Ecto neural progenitor cell (in vitro differentiated cells): ENCODE results near the gene THTPA.

Experiments used
- DNase-seq: peaks from one replicate; pipeline ENCODE4 v3.0.0-alpha.2; 2018; ENCODE audit warnings: low spot score

THTPA gene, protein sequence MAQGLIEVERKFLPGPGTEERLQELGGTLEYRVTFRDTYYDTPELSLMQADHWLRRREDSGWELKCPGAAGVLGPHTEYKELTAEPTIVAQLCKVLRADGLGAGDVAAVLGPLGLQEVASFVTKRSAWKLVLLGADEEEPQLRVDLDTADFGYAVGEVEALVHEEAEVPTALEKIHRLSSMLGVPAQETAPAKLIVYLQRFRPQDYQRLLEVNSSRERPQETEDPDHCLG

DNA sequence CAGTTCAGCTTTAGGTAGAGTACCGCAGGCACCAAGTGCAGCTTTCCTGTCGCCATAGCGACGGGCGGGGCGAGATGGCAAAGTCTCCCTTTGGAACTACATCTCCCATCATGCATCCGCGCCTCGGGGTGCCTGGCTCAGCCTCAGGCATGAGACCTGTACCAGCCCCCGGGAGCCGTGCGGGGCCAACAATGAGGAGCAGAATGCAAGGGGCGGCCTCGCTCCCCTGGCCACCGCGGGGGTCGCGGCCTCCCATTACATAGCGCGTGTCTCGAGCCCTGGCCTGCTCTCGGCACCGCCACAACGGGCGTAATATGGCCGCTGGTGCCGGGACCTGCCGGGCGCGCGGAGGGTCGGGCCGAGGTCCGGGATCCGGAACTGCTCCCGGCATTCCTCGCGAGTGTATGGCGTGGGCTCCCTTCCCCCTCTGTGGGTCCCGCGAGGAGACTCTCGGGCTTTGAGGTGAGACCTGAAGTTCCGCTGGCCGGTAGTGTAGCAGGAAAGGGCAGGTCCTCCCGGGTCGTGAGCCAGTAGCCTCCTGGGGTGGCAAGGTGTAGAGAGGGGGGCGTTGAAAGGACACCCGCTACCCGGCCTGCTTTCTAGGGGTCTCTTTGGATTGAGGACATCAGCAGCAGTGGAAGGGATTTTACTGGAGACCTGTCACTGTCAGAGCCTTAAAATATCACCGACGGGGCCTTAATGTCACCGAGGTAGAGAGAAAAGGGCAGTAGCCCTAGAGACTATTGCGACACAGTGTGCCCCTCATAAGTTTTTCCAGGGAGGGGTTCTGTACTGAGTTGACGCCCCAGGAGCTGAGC lies at the start of gene THTPA:
THTPA (plus strand) TSS at position 390 of the 818 bp plus-strand sequence. CDS start 487 bp downstream, outside the sequence.
- DNase-seq = peak; percentile 96

DNA sequence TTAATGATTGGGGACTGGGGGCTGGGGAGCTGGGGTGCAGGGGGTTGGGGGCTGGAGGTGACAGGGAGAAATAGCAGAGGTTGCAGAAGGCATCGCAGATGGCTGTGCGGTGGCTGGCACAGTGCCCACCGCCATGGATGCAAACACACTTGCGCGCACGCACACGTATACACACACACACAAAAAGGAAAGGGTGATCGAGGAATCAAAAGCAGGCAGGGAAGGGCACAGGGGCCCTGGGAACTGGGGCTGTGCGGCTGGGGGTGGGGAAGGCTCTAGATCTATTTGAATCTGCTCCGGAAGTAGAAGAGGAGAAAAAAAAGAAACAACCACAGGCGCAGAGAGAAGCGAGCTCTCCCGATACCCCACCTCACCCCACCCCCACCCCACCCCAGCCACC lies 43.9 kb upstream of the THTPA start:
- DNase-seq = no peak

DNA sequence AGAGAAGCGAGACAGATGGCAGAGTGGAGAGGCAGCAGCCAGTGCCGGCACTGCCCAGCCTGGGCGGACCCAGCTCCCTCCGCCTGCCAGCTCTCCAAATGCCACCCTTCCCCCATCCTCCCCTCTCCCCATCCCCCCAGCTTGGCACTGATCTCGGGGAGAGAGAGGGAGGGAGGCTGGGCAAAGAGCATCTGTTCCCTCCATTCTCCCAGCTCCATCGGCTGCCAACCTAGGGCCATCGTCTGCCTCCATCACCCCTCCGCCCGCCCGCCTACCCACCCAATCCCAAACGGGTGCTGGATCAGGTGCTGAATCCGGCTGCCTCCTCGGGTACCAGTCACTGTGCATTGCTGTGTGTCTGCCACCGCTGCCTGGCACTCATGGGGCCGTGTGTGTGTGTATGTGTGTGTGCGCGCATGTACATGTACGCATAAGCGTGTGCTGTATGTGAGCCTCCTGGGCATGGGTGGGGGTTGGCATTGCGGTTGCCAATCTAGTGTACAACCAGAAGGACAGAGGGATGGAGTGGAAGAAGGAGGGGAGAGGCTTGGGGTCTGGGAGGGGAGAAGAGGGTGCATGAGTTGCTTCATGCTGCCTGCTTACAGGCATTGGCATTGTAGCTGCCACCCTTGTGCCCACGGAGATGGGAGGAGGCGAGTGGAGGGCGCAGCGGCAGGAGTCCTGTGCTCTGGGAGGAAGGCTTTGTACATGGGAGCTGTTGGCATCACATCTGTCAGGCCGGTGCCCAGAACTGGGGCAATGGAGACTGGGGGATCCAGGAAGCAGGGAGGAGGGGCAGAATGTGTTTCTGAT lies 42.9 kb upstream of the THTPA start:
- DNase-seq = no peak

DNA sequence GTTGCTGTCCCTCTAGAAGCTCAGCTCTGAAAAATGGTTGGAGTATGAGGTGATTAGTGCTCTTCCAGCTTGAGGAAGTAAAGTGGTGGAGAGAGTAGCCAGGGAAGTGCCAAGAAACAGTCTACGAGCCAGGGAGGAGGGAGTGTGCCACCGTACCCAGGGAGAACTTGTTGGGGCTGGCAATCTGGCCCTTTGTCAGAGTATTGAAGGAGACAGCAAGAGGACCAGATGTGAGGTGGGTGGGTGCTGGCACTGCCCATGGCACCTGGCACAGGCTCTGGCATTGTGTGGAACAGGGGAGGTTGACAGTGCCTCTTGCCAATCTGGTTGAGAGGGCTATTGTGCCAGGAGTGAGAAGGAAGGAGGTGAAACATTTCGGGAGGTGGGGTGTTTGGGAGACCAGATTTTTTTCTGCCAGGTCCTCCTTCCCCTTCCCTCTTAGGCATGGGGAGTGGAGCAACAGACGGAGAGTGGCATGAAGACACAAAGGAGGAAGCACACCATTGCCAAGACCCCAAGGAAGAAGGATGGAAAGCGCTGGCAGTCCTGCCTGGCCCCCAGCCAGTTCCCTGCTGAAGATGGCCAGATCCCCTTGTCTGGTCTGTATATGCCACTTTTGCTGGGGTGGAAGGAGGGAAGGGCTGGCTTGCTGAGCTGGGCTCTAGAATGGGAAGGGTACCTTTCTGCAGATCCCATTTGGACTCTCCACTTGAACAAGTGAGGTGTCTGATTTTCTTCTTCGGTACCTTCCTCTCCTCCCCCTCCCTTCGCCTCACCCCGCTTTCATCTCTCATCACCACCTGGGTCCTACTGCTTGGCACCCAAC lies 42.0 kb upstream of the THTPA start:
- DNase-seq = no peak

DNA sequence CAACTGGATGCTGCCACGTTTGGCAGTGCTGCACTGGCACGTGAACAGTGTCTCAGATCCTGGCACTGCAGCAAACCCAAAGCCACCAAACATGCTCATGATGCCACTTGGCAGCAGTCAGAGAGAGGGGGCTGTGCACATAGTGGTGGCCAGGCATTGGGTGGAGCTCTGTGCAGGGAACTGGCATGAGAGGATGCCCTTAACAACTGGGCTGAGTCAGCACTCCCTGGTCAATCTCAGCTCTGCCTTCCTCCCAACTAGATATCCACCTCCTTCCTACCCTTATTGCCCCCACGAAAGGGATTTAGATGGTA lies 41.5 kb upstream of the THTPA start:
- no peak for DNase-seq

DNA sequence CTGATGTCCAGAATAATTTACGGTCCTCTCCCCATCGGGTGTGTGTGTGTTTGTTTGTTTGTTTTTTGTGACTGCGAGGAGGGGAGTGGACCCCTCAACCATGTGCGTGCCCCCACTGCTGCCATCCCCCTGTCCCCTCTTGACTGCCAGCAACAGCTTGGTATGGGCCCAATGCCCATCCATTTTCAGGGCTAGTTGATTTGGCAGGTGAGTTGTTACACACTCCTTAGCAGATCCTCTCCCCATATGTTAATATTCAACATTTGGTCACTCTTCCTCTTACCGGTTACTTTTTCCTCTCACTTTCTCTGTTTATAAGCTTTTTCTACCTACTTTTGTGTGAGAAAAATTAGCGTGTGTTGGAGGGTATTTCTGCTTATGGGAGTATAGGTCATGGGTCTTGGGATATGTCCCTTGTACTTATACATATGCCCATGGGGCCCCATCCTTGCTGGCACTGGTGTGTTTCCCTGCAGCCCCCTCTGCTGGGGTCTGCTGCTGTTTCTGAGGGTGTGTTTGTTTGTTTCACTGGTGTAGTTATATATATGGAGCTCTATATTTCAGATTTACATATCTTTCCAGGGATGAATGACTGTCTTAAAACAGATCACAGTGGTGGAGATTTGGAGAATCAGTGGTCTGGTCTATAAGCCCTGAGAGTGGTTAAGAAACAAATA lies 38.3 kb upstream of the THTPA start:
- no peak for DNase-seq

DNA sequence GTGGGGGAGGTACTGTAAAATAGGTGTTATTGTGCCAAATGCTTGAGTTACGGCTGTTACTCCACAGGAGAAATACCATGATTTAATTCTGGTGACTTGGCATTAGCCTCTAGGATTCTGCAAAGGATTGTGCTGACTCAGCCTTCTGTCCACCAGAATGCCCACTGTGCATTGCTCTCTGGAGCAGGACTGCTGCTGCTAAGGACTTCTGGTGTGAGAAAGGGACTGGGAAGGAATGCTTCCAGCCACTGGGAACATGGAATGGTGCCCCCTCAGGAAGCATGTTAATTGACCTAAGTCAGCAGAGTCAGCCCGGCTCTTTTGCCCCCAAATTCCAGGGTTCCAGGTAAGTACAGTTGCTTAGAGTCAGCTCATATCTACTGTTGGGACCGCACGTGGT lies 37.4 kb upstream of the THTPA start:
- no peak for DNase-seq

DNA sequence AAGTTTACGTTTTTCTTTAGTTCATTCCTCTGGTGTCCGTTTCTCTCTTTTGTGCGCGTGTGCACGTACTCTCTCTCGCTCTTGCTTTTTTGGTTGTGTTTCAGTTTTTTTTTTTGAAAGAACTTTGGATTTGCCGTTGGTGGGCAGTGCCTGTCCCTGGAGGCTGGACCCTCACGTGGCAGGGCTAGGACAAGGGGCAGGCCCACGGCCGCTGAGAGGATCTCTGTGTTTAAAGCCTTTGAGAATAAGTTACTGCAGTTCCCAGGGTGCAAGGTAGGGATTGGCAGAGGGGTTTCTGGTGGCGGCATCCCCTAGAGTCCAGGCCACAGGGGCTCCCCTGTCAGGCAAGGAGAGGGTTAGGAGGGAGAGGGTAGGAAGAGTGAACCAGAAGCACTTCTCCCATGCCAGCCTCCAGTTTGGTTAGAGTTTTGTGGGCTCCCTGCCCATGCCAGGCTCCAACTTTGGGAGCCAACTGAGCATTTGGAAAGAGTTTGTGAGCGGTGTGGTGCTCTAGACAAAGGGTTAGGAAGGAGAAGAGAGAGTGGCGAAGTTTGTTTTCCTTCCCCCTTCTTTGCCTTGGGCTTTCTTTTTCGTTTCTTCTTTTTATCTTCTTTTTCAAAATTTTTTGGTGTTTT lies 35.1 kb upstream of the THTPA start:
- DNase-seq = no peak

DNA sequence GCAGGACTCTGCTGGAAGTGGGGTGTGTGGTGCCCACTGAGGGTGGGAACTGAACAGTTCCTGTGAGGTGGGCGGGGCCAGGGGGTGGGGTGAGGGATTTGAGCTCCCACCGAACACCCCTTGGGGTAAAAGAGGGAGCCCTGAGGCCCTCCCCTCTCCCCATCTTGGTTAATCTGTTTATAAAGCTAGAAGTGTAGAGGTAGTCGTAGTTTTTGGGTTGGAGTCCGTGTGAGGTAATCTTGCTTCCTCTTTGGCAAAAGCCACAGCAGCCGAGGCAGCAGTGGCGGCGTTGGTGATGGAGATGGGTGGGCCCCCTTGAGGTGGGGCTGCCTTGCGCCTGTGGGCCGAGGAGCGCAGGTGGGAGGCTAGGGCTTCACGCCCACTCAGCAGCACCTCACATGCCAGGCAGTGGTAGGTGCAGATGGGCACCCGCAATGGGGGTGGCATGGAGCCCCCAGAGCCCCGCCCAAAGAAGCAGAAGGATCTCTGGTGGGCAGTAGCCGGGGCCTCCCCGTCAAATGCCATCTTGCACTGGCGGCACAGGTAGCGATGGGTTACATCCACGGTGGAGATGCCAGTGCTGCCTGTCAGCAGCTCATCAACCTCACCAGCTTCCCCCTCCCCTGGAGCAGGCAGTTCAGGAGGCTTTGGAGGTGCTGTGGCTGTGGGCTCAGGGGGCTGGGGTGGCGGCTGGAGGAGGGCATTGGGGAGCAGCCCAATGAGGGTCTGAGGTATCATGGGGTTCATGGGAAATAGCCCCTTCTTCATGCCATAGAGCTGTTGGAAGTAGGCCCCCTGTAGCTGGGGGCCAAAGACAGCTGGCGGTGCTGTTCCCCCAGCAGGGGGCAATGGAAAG lies 34.1 kb upstream of the THTPA start:
- no peak for DNase-seq

DNA sequence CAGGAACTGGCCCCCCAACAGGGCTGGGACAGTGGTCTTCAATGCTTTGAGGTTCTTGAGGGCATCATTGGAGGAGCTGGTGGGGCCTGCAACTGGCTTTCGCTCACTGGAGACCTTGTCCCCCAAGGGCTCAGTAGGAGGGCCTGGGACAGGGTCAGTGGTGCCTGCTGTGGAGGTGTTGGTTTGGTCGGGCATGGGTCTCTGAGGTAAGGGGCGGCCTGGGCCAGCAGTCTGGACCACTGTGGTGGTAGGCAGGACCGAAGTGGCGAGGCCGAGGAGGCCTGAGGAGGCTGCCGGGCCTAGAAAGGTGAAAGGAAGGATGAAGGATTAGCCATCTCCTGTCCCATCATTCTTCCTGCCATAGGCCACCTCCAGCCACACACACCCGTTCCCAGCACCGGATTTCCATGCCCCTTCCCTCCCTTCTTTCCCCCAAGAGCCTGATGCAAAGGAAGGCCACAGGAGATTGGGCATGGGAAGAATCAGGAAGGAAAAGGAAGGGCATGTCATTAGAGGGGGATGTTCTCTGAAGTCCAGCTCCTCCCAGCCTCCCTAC lies 33.4 kb upstream of the THTPA start:
- DNase-seq = no peak

DNA sequence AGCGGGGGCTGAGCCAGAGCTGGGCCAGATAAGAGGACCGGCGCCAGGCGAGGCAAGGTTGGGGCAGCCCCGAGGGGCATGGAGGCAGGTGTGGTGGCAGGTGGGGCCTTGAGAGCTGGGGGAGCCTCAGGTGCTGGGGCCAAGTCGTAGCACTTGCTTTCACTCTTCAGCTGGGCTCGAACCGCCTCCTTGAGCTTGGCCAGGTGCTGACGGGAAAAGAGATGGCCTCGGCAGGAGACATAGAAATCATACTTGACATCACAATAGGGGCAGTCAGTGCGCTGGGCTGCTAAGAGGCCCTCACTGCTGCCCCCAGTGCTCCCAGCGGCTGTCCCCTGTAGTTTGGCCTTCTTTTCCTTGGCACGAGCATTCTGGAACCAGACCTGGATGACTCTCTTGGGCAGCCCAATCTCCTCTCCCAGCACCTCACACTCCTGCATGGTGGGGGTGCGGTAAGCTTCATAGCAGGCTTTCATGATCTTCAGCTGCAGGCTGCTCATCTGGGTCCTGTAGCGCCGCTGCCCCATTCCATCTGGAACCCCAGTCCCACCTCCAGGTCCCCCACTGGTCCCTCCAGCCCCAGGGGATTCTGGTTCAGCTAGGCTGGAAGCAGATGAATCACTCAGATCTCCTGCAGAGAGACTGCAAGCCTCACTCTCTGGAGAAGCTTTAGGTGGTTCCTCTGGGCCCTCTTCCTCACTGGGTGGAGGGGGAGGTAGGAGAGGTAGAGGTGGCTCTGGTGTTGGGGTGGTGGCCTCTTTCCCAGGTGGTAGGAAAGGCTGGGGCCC lies 32.6 kb upstream of the THTPA start:
- no peak for DNase-seq

DNA sequence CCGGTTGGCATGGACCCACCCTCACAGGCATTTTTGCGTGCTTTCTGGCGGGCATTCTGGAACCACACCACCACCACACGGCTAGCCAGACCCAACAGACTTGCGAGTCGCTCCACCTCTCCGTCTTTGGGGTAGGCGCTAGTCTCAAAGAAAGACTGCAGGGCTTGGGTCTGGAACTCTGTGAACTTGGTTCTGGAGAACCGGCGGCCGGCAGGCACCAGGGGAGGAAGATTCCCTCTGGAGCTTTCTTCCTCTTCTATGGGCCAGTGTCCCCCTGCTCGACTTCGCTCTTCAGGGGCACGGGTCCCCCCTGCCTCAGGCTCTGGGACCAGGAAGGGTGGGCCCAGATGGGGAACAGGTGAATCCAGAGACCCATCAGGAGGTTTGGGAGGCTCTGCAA lies 31.1 kb upstream of the THTPA start:
- DNase-seq = no peak

DNA sequence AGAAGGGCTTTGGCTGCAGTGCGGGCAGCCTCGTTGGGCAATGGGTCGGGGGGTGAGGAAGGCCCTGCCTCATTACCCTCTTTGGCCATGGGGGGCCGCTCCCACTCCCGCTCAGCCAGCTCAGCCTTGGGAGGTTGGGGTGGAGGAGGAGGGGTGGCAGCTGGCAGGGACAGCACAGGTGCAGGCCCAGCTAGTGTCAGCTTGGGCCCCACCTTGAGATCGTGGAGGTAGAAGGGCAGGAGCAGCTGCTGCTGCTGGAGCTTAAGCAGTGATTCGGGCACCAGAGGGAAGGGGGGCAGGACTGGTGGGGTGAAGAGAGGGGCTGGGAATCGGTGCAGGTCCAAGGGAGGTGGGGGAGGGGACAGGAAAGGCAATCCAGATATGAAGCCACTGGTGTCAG lies 30.5 kb upstream of the THTPA start:
- DNase-seq = no peak

DNA sequence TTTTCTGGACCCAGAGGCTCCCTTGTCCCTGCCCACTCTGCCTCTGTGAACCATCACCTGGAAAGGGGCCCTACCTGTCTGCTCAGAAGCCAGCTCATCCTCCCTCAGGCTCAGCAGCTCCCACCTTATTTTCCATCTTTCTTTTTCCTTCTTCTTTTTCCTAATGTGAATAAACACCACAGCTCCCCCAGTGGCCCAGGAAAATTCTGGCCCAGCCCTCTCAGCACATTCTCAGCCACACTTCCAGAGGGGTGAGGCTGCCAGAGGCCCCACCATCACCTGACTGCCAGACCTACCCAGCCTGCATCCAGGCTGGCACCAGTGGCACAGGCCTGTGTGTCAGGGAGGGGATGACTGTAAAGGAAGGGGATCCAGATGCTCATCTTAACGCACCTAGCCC lies 27.5 kb upstream of the THTPA start:
- DNase-seq = no peak

DNA sequence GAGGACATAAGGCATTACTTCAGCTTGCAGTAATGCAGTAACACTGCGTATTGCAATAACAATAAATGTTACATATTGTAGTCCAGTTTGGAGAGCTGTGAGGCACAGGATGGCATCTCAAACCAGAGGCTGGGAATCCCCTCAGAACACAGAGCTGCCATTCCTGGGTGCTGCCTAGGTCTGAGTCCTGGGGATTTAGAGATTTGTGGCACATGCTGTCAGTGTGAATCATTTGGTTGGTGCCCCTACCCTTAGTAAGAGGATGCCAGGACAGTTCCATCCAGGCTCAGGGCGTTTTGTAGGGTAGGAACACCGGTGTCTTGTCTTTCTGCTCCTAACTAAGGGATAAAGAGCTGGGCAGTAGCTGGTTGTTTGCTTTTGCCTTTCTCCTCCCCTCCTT lies 27.1 kb upstream of the THTPA start:
- DNase-seq = no peak

DNA sequence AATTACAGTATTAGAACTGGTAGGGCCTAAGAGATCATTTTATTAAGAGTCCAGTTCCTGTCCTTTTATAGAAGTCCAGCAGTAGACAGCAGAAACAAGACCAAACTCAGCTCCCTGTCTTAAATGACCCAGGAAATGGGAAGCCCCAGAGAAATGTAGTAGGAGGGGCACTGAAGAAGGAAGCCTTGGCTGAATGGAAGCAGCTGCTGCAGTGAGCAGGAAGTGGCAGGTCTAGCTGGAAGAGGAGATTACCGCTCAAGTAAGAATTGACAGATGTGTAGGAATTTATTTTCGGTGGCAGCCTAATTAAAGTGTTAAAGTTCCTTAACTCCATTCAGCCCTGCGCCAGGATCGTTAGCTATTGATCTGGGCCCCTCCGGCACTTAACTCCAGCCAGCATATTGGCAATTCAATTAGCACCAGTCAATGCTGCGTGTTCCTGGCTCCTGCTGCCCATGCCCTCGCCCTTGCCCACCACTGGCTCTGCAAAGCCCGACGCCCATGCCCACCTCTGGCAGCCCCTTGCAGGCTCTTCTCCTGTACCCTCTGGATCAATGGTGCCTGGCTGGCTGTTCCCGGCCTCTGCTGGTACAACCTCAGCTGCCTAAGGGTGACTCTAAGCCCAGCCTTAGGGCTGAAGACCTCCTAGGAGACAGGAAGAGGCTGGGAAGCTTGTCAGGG lies 25.6 kb upstream of the THTPA start:
- DNase-seq = no peak

DNA sequence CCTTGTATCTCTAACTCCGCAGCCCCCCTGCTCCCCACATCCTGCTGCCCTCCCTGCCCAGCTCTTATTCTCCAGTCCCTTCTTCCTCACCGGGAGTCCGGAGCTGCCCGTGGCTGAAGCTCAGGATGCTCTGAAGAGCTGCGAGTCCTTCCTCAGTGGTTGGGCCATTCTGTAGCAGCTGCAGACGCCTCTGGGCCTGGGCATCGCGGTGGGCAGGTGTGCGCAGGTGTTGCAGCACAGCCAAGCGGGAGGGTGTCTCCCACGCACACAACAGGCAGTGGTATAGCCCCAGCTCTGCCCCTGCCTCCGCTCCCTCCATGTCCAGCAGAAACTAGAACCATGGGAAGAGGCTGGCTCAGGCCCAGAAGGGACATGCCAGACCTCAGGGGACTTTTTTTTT lies 24.7 kb upstream of the THTPA start:
- no peak for DNase-seq

DNA sequence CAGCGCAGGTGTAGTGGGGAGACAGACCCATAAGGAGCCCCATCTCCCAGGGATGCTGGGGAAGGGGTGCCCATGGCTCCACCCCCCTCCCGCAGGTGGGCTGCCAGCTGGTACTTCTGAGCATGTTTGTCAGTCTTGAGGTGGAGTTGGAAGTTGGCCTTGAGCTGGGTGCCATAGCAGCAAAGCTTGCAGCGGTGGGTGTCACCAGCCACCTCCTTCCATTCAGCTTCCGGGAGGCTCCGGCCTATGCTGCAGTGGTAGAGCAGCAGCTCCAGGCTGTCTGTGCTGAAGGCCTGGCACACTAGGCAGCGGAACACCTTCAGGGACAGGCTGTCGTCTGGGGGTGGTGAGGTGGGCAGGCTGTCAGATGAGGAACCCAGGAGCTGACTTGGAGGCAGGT lies 23.4 kb upstream of the THTPA start:
- DNase-seq = no peak
